Measurements from ENCODE around the gene AOPEP. TPM values are rescaled to one million over a fixed set of nuclear protein-coding genes. Genes with fewer than 3 reads are reported as not detected.

The AOPEP gene
- total and polyA plus RNA-seq, 10 donors: 14.8 to 86.1 (median 51.3) TPM

GRCh38 chr9:95058795-95059386 is 332.4 kb downstream of the AOPEP start:
- 82 to 88% (median 86%) methylated on average over 7 of the region's 7 CpGs for WGBS, 5 donors
- TF ChIP-seq POLR2A (IDR thresholded peaks at IDR 0.05) (no peak), POLR2AphosphoS5 (IDR thresholded peaks at IDR 0.05) (no peak)
- TF ChIP-seq, protein P1, sequence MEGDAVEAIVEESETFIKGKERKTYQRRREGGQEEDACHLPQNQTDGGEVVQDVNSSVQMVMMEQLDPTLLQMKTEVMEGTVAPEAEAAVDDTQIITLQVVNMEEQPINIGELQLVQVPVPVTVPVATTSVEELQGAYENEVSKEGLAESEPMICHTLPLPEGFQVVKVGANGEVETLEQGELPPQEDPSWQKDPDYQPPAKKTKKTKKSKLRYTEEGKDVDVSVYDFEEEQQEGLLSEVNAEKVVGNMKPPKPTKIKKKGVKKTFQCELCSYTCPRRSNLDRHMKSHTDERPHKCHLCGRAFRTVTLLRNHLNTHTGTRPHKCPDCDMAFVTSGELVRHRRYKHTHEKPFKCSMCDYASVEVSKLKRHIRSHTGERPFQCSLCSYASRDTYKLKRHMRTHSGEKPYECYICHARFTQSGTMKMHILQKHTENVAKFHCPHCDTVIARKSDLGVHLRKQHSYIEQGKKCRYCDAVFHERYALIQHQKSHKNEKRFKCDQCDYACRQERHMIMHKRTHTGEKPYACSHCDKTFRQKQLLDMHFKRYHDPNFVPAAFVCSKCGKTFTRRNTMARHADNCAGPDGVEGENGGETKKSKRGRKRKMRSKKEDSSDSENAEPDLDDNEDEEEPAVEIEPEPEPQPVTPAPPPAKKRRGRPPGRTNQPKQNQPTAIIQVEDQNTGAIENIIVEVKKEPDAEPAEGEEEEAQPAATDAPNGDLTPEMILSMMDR (IDR thresholded peaks at IDR 0.05 in 8 of 11, conservative IDR thresholded peaks at IDR 0.05 in 3 of 11): no peak
- H3K27ac ChIP-seq: peak overlapping the region in 4 of 8 donors; percentile 6 to 29 (median 20)
- no peaks in the 10 kb centered on the region for H3K9me3 ChIP-seq
- H3K36me3 ChIP-seq: peaks cover 0 to 34% (median 8%) of the 10 kb centered on the region in 6 donors
- H3K4me1 ChIP-seq: peaks cover 11 to 56% (median 38%) of the 10 kb centered on the region in 6 donors
- no peak overlapping the region for H3K4me3 ChIP-seq
- intact Hi-C loops (cut with DNase I; ENCODE audit: low total_unique reads): no loop called here
- DNase-seq: no peak
- H3K27me3 ChIP-seq (replicated peaks in 1 of 7): no peaks in the 10 kb centered on the region

DNA sequence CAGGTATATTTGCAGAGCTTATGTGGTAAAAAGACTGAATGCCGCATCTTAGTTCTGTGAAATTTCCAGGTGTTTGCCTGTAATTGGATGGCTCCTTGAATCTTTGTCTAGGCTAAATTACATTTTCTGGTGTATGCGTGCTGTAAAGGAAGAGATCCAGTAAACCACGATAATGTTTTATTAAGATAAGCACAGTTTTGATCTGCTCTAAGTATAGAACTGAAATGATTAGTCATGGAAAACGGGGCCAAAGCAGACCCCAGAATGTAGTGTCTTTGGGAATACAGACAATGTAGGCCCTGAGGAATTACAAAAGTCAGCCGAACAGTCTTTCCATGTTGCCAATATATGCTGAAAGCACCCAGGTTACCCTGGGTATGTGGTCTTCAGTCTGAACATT is 333.7 kb downstream of the AOPEP start:
- DNase-seq: no peak
- H3K4me1 ChIP-seq: peaks cover 11 to 56% (median 37%) of the 10 kb centered on the region in 6 donors
- 52 to 69% (median 60%) methylated on average over 5 of the region's 5 CpGs for WGBS, 5 donors
- no peaks in the 10 kb centered on the region for H3K27me3 ChIP-seq (replicated peaks in 1 of 7)
- TF ChIP-seq POLR2A (IDR thresholded peaks at IDR 0.05) (no peak), POLR2AphosphoS5 (IDR thresholded peaks at IDR 0.05) (no peak)
- TF ChIP-seq, protein P1 (IDR thresholded peaks at IDR 0.05 in 8 of 11, conservative IDR thresholded peaks at IDR 0.05 in 3 of 11): no peak
- intact Hi-C loops (cut with DNase I; ENCODE audit: low total_unique reads): no loop called here
- no peak overlapping the region for H3K4me3 ChIP-seq
- H3K36me3 ChIP-seq: peaks cover 0 to 47% (median 10%) of the 10 kb centered on the region in 6 donors
- no peak overlapping the region for H3K27ac ChIP-seq
- no peaks in the 10 kb centered on the region for H3K9me3 ChIP-seq

DNA sequence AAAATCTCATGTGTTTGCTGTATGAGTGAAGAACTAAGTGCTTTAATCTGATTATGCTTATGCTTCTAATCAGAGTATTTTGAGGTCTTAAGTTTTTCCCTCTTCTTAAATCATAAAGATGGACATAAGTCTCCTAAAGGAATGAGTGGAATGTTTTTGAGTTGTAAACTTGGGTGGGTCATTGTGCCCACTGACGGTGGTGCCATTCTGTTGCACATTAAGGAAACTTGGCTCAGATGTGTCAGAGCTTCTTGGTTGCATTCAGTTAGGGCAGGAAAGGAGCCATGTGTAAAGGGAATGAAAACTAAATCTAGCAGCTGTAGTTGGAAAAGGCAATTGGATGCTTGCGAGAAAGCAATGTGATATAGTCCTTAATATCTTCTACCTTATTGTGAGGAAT is 334.4 kb downstream of the AOPEP start:
- Histone ChIP-seq H3K27ac (no peak overlapping the region), H3K36me3 (peaks cover 0 to 52% (median 10%) of the 10 kb centered on the region in 6 donors), H3K4me1 (peaks cover 11 to 55% (median 33%) of the 10 kb centered on the region in 6 donors), H3K27me3 (replicated peaks in 1 of 7) (no peaks in the 10 kb centered on the region), H3K9me3 (no peaks in the 10 kb centered on the region), H3K4me3 (no peak overlapping the region)
- DNase-seq: no peak
- intact Hi-C loops (cut with DNase I; ENCODE audit: low total_unique reads): no loop called here
- 78 to 88% (median 84%) methylated on average over 2 of the region's 2 CpGs for WGBS, 5 donors
- TF ChIP-seq POLR2A (IDR thresholded peaks at IDR 0.05): no peak
- no peak for TF ChIP-seq POLR2AphosphoS5 (IDR thresholded peaks at IDR 0.05)
- TF ChIP-seq, protein P1 (IDR thresholded peaks at IDR 0.05 in 8 of 11, conservative IDR thresholded peaks at IDR 0.05 in 3 of 11): no peak

- peaks cover 3 to 45% (median 27%) of the 10 kb centered on the region in 6 donors for H3K4me1 ChIP-seq
- no peaks in the 10 kb centered on the region for H3K9me3 ChIP-seq
- H3K27me3 ChIP-seq (replicated peaks in 1 of 7): no peaks in the 10 kb centered on the region
- no peak overlapping the region for H3K4me3 ChIP-seq
- peaks cover 0 to 54% (median 10%) of the 10 kb centered on the region in 6 donors for H3K36me3 ChIP-seq
- TF ChIP-seq, protein P1 (IDR thresholded peaks at IDR 0.05 in 8 of 11, conservative IDR thresholded peaks at IDR 0.05 in 3 of 11): no peak
- TF ChIP-seq POLR2A (IDR thresholded peaks at IDR 0.05): no peak
- TF ChIP-seq POLR2AphosphoS5 (IDR thresholded peaks at IDR 0.05): no peak
- H3K27ac ChIP-seq: peak overlapping the region in 6 of 8 donors; percentile 14 to 58 (median 30)
- no peak for DNase-seq
- WGBS, 5 donors: 63 to 75% (median 68%) methylated on average over 13 of the region's 13 CpGs
- intact Hi-C loops (cut with DNase I; ENCODE audit: low total_unique reads): no loop called here
These were observed 335.6 kb downstream of the AOPEP start for GRCh38 chr9:95061916-95062595.

Data from spleen (tissue), 11 donors.